Calu3 (cell line): ENCODE measurements around the gene ABR. TPM values are rescaled to one million over a fixed set of nuclear protein-coding genes. Genes with fewer than 3 reads are reported as not detected.

ENCODE experiments used
- BruUV-seq: library from RNA; stranded (reverse); fragments of 400-500 nt; replicated peaks from 2 replicates; lab custom pipeline; 2021; lab: Mats Ljungman, UMichigan
- CTCF ChIA-PET: fragments of 300-600 bp; sonication (Branson Sonifier 250); formaldehyde crosslinking; loops from one replicate; lab custom pipeline; 2022; ENCODE audit warnings: antibody characterized with exemption; lab: Charles Lee
- DNase-seq: peaks from one replicate; pipeline ENCODE4 v3.0.0; 2022
- H3K27ac Mint-ChIP-seq: one replicate; pipeline ENCODE4 v1.8.0; 2022; ENCODE audit warnings: mixed read lengths; ENCODE audit not compliant: unreplicated experiment
- H3K27me3 Mint-ChIP-seq: one replicate; pipeline ENCODE4 v1.8.0; 2022; ENCODE audit warnings: mixed read lengths; ENCODE audit not compliant: unreplicated experiment
- H3K36me3 Mint-ChIP-seq: one replicate; pipeline ENCODE4 v1.8.0; 2022; ENCODE audit warnings: mild to moderate bottlenecking, moderate library complexity, mixed read lengths; ENCODE audit not compliant: insufficient read depth, unreplicated experiment
- H3K4me1 Mint-ChIP-seq: one replicate; pipeline ENCODE4 v1.8.0; 2022; ENCODE audit warnings: mild to moderate bottlenecking, low read depth, mixed read lengths; ENCODE audit not compliant: unreplicated experiment
- H3K4me3 Mint-ChIP-seq: one replicate; pipeline ENCODE4 v1.8.0; 2022; ENCODE audit warnings: mild to moderate bottlenecking, low read depth, moderate library complexity, mixed read lengths; ENCODE audit not compliant: unreplicated experiment
- H3K9me3 Mint-ChIP-seq: one replicate; pipeline ENCODE4 v1.8.0; 2022; ENCODE audit warnings: low read depth, mixed read lengths; ENCODE audit not compliant: unreplicated experiment
- intact Hi-C: fragments of 100-400 bp; cut with micrococcal nuclease; formaldehyde crosslinking; loops from one replicate; pipeline ENCODE4 v1.10.0; 2022; ENCODE audit not compliant: unreplicated experiment
- total RNA-seq: library from RNA; stranded (reverse); gene quantifications from 2 replicates; pipeline ENCODE4 v1.2.3, GENCODE V29; 2022
- TF ChIP-seq, protein P1 (sequence below): fragments of 200-600 bp; IDR thresholded peaks from one replicate; pipeline ENCODE4 v1.8.0; 2022; ENCODE audit warnings: antibody characterized with exemption; ENCODE audit not compliant: unreplicated experiment

The ABR gene
- total RNA-seq, 1 experiment from 2014 or later, result 92.7 TPM

DNA sequence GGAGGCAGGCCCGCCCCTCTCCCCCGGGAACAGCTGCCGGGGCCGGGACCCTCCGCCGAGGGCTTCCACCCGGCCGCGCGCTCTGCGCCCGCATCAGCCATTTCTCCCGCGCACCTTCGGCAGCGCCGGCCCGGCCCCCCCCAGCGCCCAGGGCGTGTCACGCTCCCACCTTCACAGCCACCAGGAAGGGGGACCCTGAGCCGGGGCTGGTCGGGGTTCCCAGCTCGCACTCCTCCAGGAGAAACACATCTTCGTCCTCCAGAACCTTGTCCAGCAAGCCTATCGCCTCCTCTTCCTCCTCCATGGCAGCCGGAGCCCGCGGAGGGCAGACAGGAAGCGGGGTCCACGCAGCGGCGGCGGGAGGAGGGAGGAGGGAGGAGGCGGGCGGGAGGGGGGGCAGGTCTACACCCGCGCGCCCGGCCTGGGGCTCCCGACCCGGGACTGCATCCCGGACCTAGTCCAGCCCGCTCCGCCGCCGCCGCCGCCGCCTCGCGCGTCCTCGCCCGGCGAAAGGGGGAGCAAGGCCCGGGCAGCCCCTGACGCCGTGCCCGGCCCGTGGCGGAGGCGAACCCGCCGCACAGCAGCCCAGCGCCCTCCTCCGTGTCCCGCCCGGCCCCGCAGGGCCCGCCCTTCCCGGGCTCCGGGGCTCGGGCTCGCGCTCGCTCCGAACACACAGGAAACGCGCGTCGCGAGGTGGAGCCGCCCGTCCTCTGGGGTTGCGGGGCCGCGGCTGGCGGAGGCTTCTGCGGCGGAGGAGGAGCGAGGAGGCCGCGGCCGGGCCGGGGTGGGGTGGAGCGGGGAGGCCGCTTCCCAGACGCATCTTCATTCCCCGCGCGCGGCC lies 70.8 kb downstream of the ABR start:
- BruUV-seq, result no TSS peak
- CTCF ChIA-PET, result interaction anchor here (1.0 kb wide), 1 partner anchor 14 kb away, joined by 3 read pairs; no protein-coding TSS in a partner anchor
- Mint-ChIP-seq H3K27me3 (no peaks in the 10 kb centered on the region), H3K36me3 (peaks cover 60% of the 10 kb centered on the region), H3K4me3 (peak overlapping the region; percentile 86), H3K4me1 (peaks cover 30% of the 10 kb centered on the region), H3K9me3 (no peaks in the 10 kb centered on the region), H3K27ac (peak overlapping the region; percentile 70)
- TF ChIP-seq, protein P1, sequence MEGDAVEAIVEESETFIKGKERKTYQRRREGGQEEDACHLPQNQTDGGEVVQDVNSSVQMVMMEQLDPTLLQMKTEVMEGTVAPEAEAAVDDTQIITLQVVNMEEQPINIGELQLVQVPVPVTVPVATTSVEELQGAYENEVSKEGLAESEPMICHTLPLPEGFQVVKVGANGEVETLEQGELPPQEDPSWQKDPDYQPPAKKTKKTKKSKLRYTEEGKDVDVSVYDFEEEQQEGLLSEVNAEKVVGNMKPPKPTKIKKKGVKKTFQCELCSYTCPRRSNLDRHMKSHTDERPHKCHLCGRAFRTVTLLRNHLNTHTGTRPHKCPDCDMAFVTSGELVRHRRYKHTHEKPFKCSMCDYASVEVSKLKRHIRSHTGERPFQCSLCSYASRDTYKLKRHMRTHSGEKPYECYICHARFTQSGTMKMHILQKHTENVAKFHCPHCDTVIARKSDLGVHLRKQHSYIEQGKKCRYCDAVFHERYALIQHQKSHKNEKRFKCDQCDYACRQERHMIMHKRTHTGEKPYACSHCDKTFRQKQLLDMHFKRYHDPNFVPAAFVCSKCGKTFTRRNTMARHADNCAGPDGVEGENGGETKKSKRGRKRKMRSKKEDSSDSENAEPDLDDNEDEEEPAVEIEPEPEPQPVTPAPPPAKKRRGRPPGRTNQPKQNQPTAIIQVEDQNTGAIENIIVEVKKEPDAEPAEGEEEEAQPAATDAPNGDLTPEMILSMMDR, result no peak
- intact Hi-C loops, result no loop called here
- peak; percentile 30 for DNase-seq

DNA sequence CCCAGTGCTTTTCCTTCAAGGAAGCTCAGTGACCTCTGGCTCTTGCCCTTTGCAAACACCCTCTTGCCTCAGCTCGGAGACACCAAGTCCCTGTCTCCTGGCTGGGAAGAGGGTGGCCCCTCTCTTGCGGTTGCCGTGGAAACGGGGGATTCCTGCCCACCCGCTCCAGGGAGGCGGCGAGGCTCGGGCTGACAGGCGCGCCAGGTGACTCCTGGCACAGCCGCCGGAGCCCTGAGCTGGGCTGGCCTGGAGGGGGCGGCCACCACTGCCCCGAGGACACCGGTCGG lies 71.4 kb downstream of the ABR start:
- H3K9me3 Mint-ChIP-seq, result no peaks in the 10 kb centered on the region
- no TSS peak for BruUV-seq
- CTCF ChIA-PET, result interaction anchor here (1.0 kb wide), 1 partner anchor 14 kb away, joined by 3 read pairs; no protein-coding TSS in a partner anchor
- intact Hi-C loops, result no loop called here
- H3K4me3 Mint-ChIP-seq, result peak overlapping the region; percentile 86
- TF ChIP-seq, protein P1, result no peak
- peak overlapping the region; percentile 70 for H3K27ac Mint-ChIP-seq
- peaks cover 60% of the 10 kb centered on the region for H3K36me3 Mint-ChIP-seq
- no peak for DNase-seq
- no peaks in the 10 kb centered on the region for H3K27me3 Mint-ChIP-seq
- peaks cover 30% of the 10 kb centered on the region for H3K4me1 Mint-ChIP-seq

DNA sequence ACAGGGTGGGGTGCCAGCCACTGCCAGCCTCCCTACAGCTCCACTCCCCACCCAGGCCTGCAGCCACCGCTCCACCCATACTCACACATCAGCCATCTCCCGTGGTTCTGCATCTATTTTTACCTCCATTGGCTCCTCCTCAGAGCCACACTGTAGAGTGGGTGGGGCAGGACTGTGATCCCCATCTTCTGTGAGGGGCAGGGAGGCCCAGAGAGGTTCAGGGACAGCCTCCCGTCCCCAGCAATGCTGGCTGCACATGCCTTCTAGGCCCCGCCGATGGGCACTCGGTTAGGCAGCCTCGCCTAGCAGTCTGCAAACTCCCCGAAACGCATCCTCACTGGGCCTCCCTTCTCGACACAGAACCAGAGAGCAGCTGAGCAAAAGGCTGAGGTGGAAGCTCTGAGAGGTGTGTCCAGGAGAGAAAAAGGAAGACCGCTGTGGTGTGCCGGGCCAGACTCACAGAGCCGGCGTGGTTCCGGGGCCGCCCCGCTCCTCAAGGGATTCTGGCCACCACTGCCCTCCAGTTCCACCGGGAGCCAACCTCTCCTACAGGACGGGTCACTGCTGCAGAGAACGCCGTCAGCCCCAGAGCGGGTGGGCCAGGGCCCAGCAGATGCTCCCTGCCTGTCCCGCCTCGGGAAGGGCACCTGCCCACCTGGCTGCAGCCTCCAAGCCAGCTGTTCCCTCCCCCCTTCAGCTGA lies 71.9 kb downstream of the ABR start:
- Mint-ChIP-seq H3K4me1 (peaks cover 30% of the 10 kb centered on the region), H3K9me3 (no peaks in the 10 kb centered on the region), H3K27ac (peak overlapping the region; percentile 70), H3K27me3 (no peaks in the 10 kb centered on the region), H3K4me3 (peak overlapping the region; percentile 86), H3K36me3 (peaks cover 60% of the 10 kb centered on the region)
- DNase-seq, result no peak
- TF ChIP-seq, protein P1, result no peak
- CTCF ChIA-PET, result interaction anchor here (1.0 kb wide), 1 partner anchor 15 kb away, joined by 3 read pairs; no protein-coding TSS in a partner anchor
- intact Hi-C loops, result no loop called here
- no TSS peak for BruUV-seq

DNA sequence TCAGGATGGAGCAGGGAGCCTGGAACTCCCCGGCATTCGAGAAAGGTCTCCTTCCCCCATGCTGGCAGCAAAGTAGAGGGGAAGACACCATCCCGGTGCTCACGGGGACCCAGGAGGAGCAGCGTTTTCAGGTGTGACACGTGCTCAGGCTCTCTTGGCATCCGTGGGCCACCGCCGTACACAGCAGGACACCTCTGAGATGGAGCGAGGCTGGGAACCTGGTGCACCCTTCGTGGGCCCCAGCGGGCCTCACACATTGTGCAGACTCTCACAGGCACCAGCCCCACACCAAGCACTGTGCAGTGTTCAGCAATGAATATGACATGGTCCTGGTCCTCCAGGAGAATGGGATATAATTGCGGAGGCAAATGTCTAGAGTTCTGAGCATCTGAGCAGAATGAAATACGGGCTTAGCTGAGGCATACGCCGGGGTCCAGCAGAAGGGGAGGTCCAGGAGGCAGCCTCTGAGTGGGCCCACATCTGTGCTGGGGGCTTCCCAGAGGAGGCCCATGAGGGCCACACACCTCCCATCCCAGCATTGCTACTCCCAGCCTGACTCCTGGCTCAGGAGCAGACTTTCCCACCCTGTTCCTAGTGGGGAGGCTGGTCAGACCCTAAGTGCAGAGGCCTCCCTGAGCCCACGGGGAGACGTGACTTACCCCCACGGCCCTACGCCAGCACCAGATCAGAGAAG lies 72.6 kb downstream of the ABR start:
- CTCF ChIA-PET, result no interaction called here
- no peak for DNase-seq
- intact Hi-C loops, result no loop called here
- peak overlapping the region; percentile 86 for H3K4me3 Mint-ChIP-seq
- H3K36me3 Mint-ChIP-seq, result peaks cover 60% of the 10 kb centered on the region
- no peaks in the 10 kb centered on the region for H3K27me3 Mint-ChIP-seq
- TSS peak; percentile 3 for BruUV-seq
- H3K27ac Mint-ChIP-seq, result peak overlapping the region; percentile 70
- no peaks in the 10 kb centered on the region for H3K9me3 Mint-ChIP-seq
- TF ChIP-seq, protein P1, result no peak
- peaks cover 28% of the 10 kb centered on the region for H3K4me1 Mint-ChIP-seq
